Left ventricle myocardium inferior (tissue), 1 donor: ENCODE results near the gene BATF3. TPM values are rescaled to one million over a fixed set of nuclear protein-coding genes. Genes with fewer than 3 reads are reported as not detected.

Source experiments
- DNase-seq: peaks from one replicate; pipeline ENCODE4 v3.0.0-alpha.2; 2020
- H3K27ac ChIP-seq: fragments of 200-600 bp; replicated peaks from 2 replicates; pipeline ENCODE4 v1.8.0; 2021
- H3K27me3 ChIP-seq: fragments of 200-600 bp; 2 replicates; pipeline ENCODE4 v1.8.0; 2021; ENCODE audit warnings: low read depth
- H3K36me3 ChIP-seq: fragments of 200-600 bp; 2 replicates; pipeline ENCODE4 v1.8.0; 2021
- H3K4me1 ChIP-seq: fragments of 200-600 bp; 2 replicates; pipeline ENCODE4 v1.8.0; 2021
- H3K4me3 ChIP-seq: fragments of 200-600 bp; 2 replicates; pipeline ENCODE4 v1.8.0; 2021; ENCODE audit warnings: mild to moderate bottlenecking, moderate library complexity
- H3K9me3 ChIP-seq: fragments of 200-600 bp; replicated peaks from 2 replicates; pipeline ENCODE4 v1.8.0; 2021
- CTCF ChIP-seq: fragments of 200-600 bp; IDR thresholded peaks from 2 replicates; pipeline ENCODE4 v1.8.0; 2021; ENCODE audit warnings: antibody characterized with exemption, mild to moderate bottlenecking, borderline replicate concordance
- intact Hi-C: fragments of 100-400 bp; cut with micrococcal nuclease; formaldehyde crosslinking; loops from one replicate; pipeline ENCODE4 v1.11.0; 2022
- long read RNA-seq: library from polyadenylated mRNA; unstranded; transcript quantifications from one replicate; pipeline ENCODE4 v2.0.0, GENCODE V29; 2021
- total RNA-seq: library from RNA; stranded (reverse); fragmentation: NEBNext Ultra II Directional; extraction: Animal tissue kit (Norgen Biotek cat#: 25700); gene quantifications from one replicate; pipeline ENCODE4 v1.2.1, GENCODE V29; 2021
- donor health status: DM: no; HTN: yes; CAD: no; lungs with severe emphysema.

BATF3 gene
- total RNA-seq = 1.8 TPM
- long read RNA-seq, partial matches to known transcripts = 0 of 2 reads
- long read RNA-seq, other reads (novel, unspliced or antisense) = 0 of 2 reads

- no peaks in the 10 kb centered on the region for H3K36me3 ChIP-seq
- peak within 1 kb of the TSS; percentile 88 for H3K27ac ChIP-seq
- DNase-seq = peak; percentile 66
- H3K9me3 ChIP-seq = no peaks in the 10 kb centered on the region
- peaks cover 41% of the 10 kb centered on the region for H3K27me3 ChIP-seq
- peak within 1 kb of the TSS; percentile 77 for H3K4me3 ChIP-seq
- intact Hi-C loops = no loop called here
- TF ChIP-seq CTCF = no peak
- H3K4me1 ChIP-seq = peaks cover 33% of the 10 kb centered on the region
These were observed at the start of gene BATF3 for GRCh38 chr1:212699625-212700222. Gene BATF3, minus strand, starts transcription at chr1:212699840. Its CDS starts 78 bp downstream, at chr1:212699762.

- TF ChIP-seq CTCF = no peak
- intact Hi-C loops = no loop called here
- H3K4me3 ChIP-seq = no peak overlapping the region
- DNase-seq = no peak
- no peaks in the 10 kb centered on the region for H3K27me3 ChIP-seq
- peaks cover under 1% of the 10 kb centered on the region for H3K9me3 ChIP-seq
- H3K36me3 ChIP-seq = no peaks in the 10 kb centered on the region
- H3K27ac ChIP-seq = no peak overlapping the region
- H3K4me1 ChIP-seq = peaks cover 12% of the 10 kb centered on the region
These were observed 46.9 kb upstream of the BATF3 start for GRCh38 chr1:212746546-212746945.

GRCh38 chr1:212745303-212745702 lies 45.7 kb upstream of the BATF3 start:
- Histone ChIP-seq H3K4me3 (no peak overlapping the region), H3K27ac (no peak overlapping the region), H3K9me3 (peaks cover 3% of the 10 kb centered on the region), H3K27me3 (no peaks in the 10 kb centered on the region), H3K36me3 (no peaks in the 10 kb centered on the region), H3K4me1 (peaks cover 8% of the 10 kb centered on the region)
- DNase-seq = no peak
- intact Hi-C loops = no loop called here
- TF ChIP-seq CTCF = no peak

- Histone ChIP-seq H3K27ac (no peak overlapping the region), H3K27me3 (no peaks in the 10 kb centered on the region), H3K9me3 (peaks cover 3% of the 10 kb centered on the region), H3K36me3 (no peaks in the 10 kb centered on the region), H3K4me3 (no peak overlapping the region), H3K4me1 (no peaks in the 10 kb centered on the region)
- no peak for TF ChIP-seq CTCF
- intact Hi-C loops = no loop called here
- DNase-seq = no peak
These were observed 44.3 kb upstream of the BATF3 start for GRCh38 chr1:212743901-212744475.

GRCh38 chr1:212738330-212738729 lies 38.7 kb upstream of the BATF3 start:
- intact Hi-C loops = no loop called here
- DNase-seq = no peak

More at GRCh38 chr1:212738330-212738729, 38.7 kb upstream of the BATF3 start:
- no peak for TF ChIP-seq CTCF
- Histone ChIP-seq H3K4me3 (no peak overlapping the region), H3K4me1 (peaks cover 5% of the 10 kb centered on the region), H3K27me3 (no peaks in the 10 kb centered on the region), H3K9me3 (peaks cover 3% of the 10 kb centered on the region), H3K27ac (no peak overlapping the region), H3K36me3 (peaks cover 3% of the 10 kb centered on the region)
